ENCODE results near the gene NAPA. TPM values are rescaled to one million over a fixed set of nuclear protein-coding genes. Genes with fewer than 3 reads are reported as not detected.

The NAPA gene
- total and polyA plus RNA-seq, 2 of the 13 experiments (the other 11 are each of a cell fraction or from before 2014, with no cell fraction given): 32.6 to 65.9 TPM

- TF ChIP-seq MLLT10 (CRISPR knock-in tag; IDR thresholded peaks at IDR 0.05) (no peak), PCBP1 (IDR thresholded peaks at IDR 0.05; ENCODE audit: borderline replicate concordance, low read depth, low read length) (no peak), RBM39 (IDR thresholded peaks at IDR 0.05; ENCODE audit: low read depth, low read length, poor library complexity, severe bottlenecking) (peak; percentile 58), ELF3 (CRISPR knock-in tag; IDR thresholded peaks at IDR 0.05) (no peak), TBP (CRISPR knock-in tag; IDR thresholded peaks at IDR 0.05) (no peak), PITX1 (CRISPR knock-in tag; IDR thresholded peaks at IDR 0.05) (0 out of 2 replicates have a peak, but pooled peaks have one; percentile 29), RNF2 (conservative IDR thresholded peaks at IDR 0.05; ENCODE audit: low read depth) (no peak), ZNF652 (CRISPR knock-in tag; IDR thresholded peaks at IDR 0.05; ENCODE audit: borderline replicate concordance, low read depth) (no peak), SMAD9 (CRISPR knock-in tag; IDR thresholded peaks at IDR 0.05) (no peak), PHF5A (CRISPR knock-in tag; IDR thresholded peaks at IDR 0.05; ENCODE audit: low read depth, unreplicated experiment) (no peak), NCOR1 (IDR thresholded peaks at IDR 0.05; ENCODE audit: borderline replicate concordance, low read length) (peak; percentile 8; the same call in 1 of the 2 replicates), RBFOX2 (IDR thresholded peaks at IDR 0.05; ENCODE audit: low read depth, low read length) (peak; percentile 83), TP53 (CRISPR knock-in tag; conservative IDR thresholded peaks at IDR 0.05) (peak; percentile 50; the same call in 1 of the 2 replicates), ZNF224 (CRISPR knock-in tag; IDR thresholded peaks at IDR 0.05) (no peak), ZNF709 (CRISPR knock-in tag; IDR thresholded peaks at IDR 0.05) (peak; percentile 46; the same call in 1 of the 2 replicates), AKAP8 (CRISPR knock-in tag; IDR thresholded peaks at IDR 0.05) (peak; percentile 62; the same call in 1 of the 2 replicates), POLR2A (IDR thresholded peaks at IDR 0.05; ENCODE audit: insufficient read depth in 1 of 2, low read depth in 2 of 2, low read length in 2 of 2) (peak; percentile 70 to 82), ZNF33B (CRISPR knock-in tag; IDR thresholded peaks at IDR 0.05) (peak; percentile 29; the same call in 1 of the 2 replicates), ZNF558 (CRISPR knock-in tag; IDR thresholded peaks at IDR 0.05; ENCODE audit: borderline replicate concordance) (peak; percentile 75; the same call in 1 of the 2 replicates), TCF7L2 (IDR thresholded peaks at IDR 0.05; ENCODE audit: low read depth, low read length) (no peak), NKX3-1 (CRISPR knock-in tag; IDR thresholded peaks at IDR 0.05) (peak; percentile 51; the same call in 1 of the 2 replicates), KLF9 (CRISPR knock-in tag; IDR thresholded peaks at IDR 0.05; ENCODE audit: low read depth) (no peak)
- TF ChIP-seq, protein P1, sequence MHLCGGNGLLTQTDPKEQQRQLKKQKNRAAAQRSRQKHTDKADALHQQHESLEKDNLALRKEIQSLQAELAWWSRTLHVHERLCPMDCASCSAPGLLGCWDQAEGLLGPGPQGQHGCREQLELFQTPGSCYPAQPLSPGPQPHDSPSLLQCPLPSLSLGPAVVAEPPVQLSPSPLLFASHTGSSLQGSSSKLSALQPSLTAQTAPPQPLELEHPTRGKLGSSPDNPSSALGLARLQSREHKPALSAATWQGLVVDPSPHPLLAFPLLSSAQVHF (CRISPR knock-in tag; IDR thresholded peaks at IDR 0.05): no peak
- TF ChIP-seq, protein P2, sequence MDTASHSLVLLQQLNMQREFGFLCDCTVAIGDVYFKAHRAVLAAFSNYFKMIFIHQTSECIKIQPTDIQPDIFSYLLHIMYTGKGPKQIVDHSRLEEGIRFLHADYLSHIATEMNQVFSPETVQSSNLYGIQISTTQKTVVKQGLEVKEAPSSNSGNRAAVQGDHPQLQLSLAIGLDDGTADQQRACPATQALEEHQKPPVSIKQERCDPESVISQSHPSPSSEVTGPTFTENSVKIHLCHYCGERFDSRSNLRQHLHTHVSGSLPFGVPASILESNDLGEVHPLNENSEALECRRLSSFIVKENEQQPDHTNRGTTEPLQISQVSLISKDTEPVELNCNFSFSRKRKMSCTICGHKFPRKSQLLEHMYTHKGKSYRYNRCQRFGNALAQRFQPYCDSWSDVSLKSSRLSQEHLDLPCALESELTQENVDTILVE (CRISPR knock-in tag; IDR thresholded peaks at IDR 0.05): no peak
- TF ChIP-seq, protein P3, sequence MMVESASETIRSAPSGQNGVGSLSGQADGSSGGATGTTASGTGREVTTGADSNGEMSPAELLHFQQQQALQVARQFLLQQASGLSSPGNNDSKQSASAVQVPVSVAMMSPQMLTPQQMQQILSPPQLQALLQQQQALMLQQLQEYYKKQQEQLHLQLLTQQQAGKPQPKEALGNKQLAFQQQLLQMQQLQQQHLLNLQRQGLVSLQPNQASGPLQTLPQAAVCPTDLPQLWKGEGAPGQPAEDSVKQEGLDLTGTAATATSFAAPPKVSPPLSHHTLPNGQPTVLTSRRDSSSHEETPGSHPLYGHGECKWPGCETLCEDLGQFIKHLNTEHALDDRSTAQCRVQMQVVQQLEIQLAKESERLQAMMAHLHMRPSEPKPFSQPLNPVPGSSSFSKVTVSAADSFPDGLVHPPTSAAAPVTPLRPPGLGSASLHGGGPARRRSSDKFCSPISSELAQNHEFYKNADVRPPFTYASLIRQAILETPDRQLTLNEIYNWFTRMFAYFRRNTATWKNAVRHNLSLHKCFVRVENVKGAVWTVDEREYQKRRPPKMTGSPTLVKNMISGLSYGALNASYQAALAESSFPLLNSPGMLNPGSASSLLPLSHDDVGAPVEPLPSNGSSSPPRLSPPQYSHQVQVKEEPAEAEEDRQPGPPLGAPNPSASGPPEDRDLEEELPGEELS (CRISPR knock-in tag; IDR thresholded peaks at IDR 0.05): no peak
- TF ChIP-seq, protein P4, sequence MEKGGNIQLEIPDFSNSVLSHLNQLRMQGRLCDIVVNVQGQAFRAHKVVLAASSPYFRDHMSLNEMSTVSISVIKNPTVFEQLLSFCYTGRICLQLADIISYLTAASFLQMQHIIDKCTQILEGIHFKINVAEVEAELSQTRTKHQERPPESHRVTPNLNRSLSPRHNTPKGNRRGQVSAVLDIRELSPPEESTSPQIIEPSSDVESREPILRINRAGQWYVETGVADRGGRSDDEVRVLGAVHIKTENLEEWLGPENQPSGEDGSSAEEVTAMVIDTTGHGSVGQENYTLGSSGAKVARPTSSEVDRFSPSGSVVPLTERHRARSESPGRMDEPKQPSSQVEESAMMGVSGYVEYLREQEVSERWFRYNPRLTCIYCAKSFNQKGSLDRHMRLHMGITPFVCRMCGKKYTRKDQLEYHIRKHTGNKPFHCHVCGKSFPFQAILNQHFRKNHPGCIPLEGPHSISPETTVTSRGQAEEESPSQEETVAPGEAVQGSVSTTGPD (CRISPR knock-in tag; IDR thresholded peaks at IDR 0.05): no peak
Observed at GRCh38 chr19:47483800-47484690, 30.8 kb downstream of the NAPA start, which contains the start of gene KPTN (continued).
